NCI-H510A (cell line): ENCODE data around the gene PPP1R36.
"Not testable (repeated sequence)": the region's sequence is repeated elsewhere in the genome, so short reads cannot be mapped to it uniquely, and the experiment has no call there.

Experiments
- DNase-seq: peaks from one replicate; lab custom pipeline; 2025; lab: John Stamatoyannopoulos, UW

PPP1R36 gene

GRCh38 chr14:64566651-64567122 is 16.9 kb downstream of the PPP1R36 start:
- no peak for DNase-seq

GRCh38 chr14:64569138-64569631 is 19.4 kb downstream of the PPP1R36 start:
- no peak for DNase-seq

- DNase-seq: not testable (repeated sequence)
Measured at GRCh38 chr14:64569646-64570045, 19.9 kb downstream of the PPP1R36 start.

- no peak for DNase-seq
Measured at GRCh38 chr14:64572386-64573104, 22.8 kb downstream of the PPP1R36 start.

- no peak for DNase-seq
Measured at GRCh38 chr14:64573109-64573508, 23.3 kb downstream of the PPP1R36 start.

GRCh38 chr14:64574371-64575107 is 24.8 kb downstream of the PPP1R36 start:
- DNase-seq: no peak

- DNase-seq: no peak
Measured at GRCh38 chr14:64577211-64577610, 27.4 kb downstream of the PPP1R36 start.

- no peak for DNase-seq
Measured at GRCh38 chr14:64580467-64580866, 30.7 kb downstream of the PPP1R36 start.

GRCh38 chr14:64581363-64581762 is 31.6 kb downstream of the PPP1R36 start:
- DNase-seq: no peak

GRCh38 chr14:64581817-64582216 is 32.1 kb downstream of the PPP1R36 start:
- no peak for DNase-seq

- no peak for DNase-seq
Measured at GRCh38 chr14:64584190-64584589, 34.4 kb downstream of the PPP1R36 start.

- DNase-seq: no peak
Measured at GRCh38 chr14:64591809-64592208, 42.0 kb downstream of the PPP1R36 start.

- no peak for DNase-seq
Measured at GRCh38 chr14:64594438-64594837, 44.7 kb downstream of the PPP1R36 start.

GRCh38 chr14:64598404-64598803 is 48.6 kb downstream of the PPP1R36 start:
- DNase-seq: no peak

GRCh38 chr14:64601571-64601970 is 51.8 kb downstream of the PPP1R36 start:
- DNase-seq: no peak

GRCh38 chr14:64602826-64603225 is 53.1 kb downstream of the PPP1R36 start:
- DNase-seq: peak; percentile 3

- no peak for DNase-seq
Measured at GRCh38 chr14:64604001-64604400, 54.2 kb downstream of the PPP1R36 start.

GRCh38 chr14:64604881-64605280 is 55.1 kb downstream of the PPP1R36 start:
- no peak for DNase-seq

- no peak for DNase-seq
Measured at GRCh38 chr14:64605926-64606685, 56.3 kb downstream of the PPP1R36 start.

GRCh38 chr14:64610049-64610746 is 60.4 kb downstream of the PPP1R36 start:
- DNase-seq: peak; percentile 26

- no peak for DNase-seq
Measured at GRCh38 chr14:64611358-64612020, 61.7 kb downstream of the PPP1R36 start.
